ENCODE data around the gene CCDC134.

CCDC134 gene

GRCh38 chr22:41800348-41801146, at the start of gene CCDC134:
TSS of gene CCDC134 (plus strand) at chr22:41800679. CDS start at chr22:41808891, 8,212 bp downstream.
- in situ Hi-C loops (cut with MboI; ENCODE audit: low sequenced_read_pairs): no loop called here

- in situ Hi-C loops (cut with MboI; ENCODE audit: low sequenced_read_pairs): no loop called here
Observed at GRCh38 chr22:41752011-41752970, 48.2 kb upstream of the CCDC134 start.

- in situ Hi-C loops (cut with MboI; ENCODE audit: low sequenced_read_pairs): no loop called here
Observed at GRCh38 chr22:41753984-41754383, 46.5 kb upstream of the CCDC134 start.

- in situ Hi-C loops (cut with MboI; ENCODE audit: low sequenced_read_pairs): no loop called here
Observed at GRCh38 chr22:41757502-41757901, 43.0 kb upstream of the CCDC134 start.

- in situ Hi-C loops (cut with MboI; ENCODE audit: low sequenced_read_pairs): no loop called here
Observed at GRCh38 chr22:41758231-41758630, 42.2 kb upstream of the CCDC134 start.

GRCh38 chr22:41762980-41763779, 37.3 kb upstream of the CCDC134 start:
- in situ Hi-C loops (cut with MboI; ENCODE audit: low sequenced_read_pairs): no loop called here

- in situ Hi-C loops (cut with MboI; ENCODE audit: low sequenced_read_pairs): no loop called here
Observed at GRCh38 chr22:41766476-41766875, 34.0 kb upstream of the CCDC134 start.

- in situ Hi-C loops (cut with MboI; ENCODE audit: low sequenced_read_pairs): no loop called here
Observed at GRCh38 chr22:41768430-41768829, 32.0 kb upstream of the CCDC134 start.

- in situ Hi-C loops (cut with MboI; ENCODE audit: low sequenced_read_pairs): no loop called here
Observed at GRCh38 chr22:41770715-41771468, 29.6 kb upstream of the CCDC134 start.

- in situ Hi-C loops (cut with MboI; ENCODE audit: low sequenced_read_pairs): no loop called here
Observed at GRCh38 chr22:41772198-41772597, 28.3 kb upstream of the CCDC134 start.

- in situ Hi-C loops (cut with MboI; ENCODE audit: low sequenced_read_pairs): no loop called here
Observed at GRCh38 chr22:41772645-41773044, 27.8 kb upstream of the CCDC134 start.

- in situ Hi-C loops (cut with MboI; ENCODE audit: low sequenced_read_pairs): no loop called here
Observed at GRCh38 chr22:41775338-41775737, 25.1 kb upstream of the CCDC134 start.

GRCh38 chr22:41775976-41776375, 24.5 kb upstream of the CCDC134 start:
- in situ Hi-C loops (cut with MboI; ENCODE audit: low sequenced_read_pairs): no loop called here

- in situ Hi-C loops (cut with MboI; ENCODE audit: low sequenced_read_pairs): no loop called here
Observed at GRCh38 chr22:41776381-41776780, 24.1 kb upstream of the CCDC134 start.

- in situ Hi-C loops (cut with MboI; ENCODE audit: low sequenced_read_pairs): no loop called here
Observed at GRCh38 chr22:41777749-41778425, 22.6 kb upstream of the CCDC134 start.

GRCh38 chr22:41779929-41780505, 20.5 kb upstream of the CCDC134 start:
- in situ Hi-C loops (cut with MboI; ENCODE audit: low sequenced_read_pairs): no loop called here

- in situ Hi-C loops (cut with MboI; ENCODE audit: low sequenced_read_pairs): no loop called here
Observed at GRCh38 chr22:41780746-41781505, 19.6 kb upstream of the CCDC134 start.

GRCh38 chr22:41781507-41781906, 19.0 kb upstream of the CCDC134 start:
- in situ Hi-C loops (cut with MboI; ENCODE audit: low sequenced_read_pairs): no loop called here

- in situ Hi-C loops (cut with MboI; ENCODE audit: low sequenced_read_pairs): no loop called here
Observed at GRCh38 chr22:41782316-41782715, 18.2 kb upstream of the CCDC134 start.

Data from HL-60/S4 (cell line).